DND-41 (cell line): ENCODE results near the gene SLC39A11.

Experiments
- ATAC-seq: fragments of 200-7000 bp; cut with Tn5 transposase; 3 replicates; pipeline ENCODE4 v1.9.1; 2021; ENCODE audit warnings: low read depth; ENCODE audit not compliant: insufficient read depth
- DNase-seq: peaks from one replicate; pipeline ENCODE4 v3.0.0-alpha.2; 2020
- H2AFZ ChIP-seq: 2 replicates; pipeline ENCODE4 v1.6.0; 2012; ENCODE audit warnings: low read depth, low read length
- H3K27ac ChIP-seq: 2 replicates; pipeline ENCODE4 v1.5.1; 2012; ENCODE audit warnings: low read length, inconsistent platforms
- H3K27me3 ChIP-seq: fragments of 200-600 bp; sonication (generic); 2 replicates; pipeline ENCODE4 v1.6.0; 2012; ENCODE audit warnings: low read length, mild to moderate bottlenecking, inconsistent platforms; ENCODE audit not compliant: insufficient read depth, poor library complexity
- H3K36me3 ChIP-seq: 2 replicates; pipeline ENCODE4 v1.5.1; 2012; ENCODE audit warnings: low read length, inconsistent platforms; ENCODE audit not compliant: insufficient read depth
- H3K4me1 ChIP-seq: 2 replicates; pipeline ENCODE4 v1.5.1; 2012; ENCODE audit warnings: mild to moderate bottlenecking, low read length; ENCODE audit not compliant: insufficient read depth
- H3K4me2 ChIP-seq: 2 replicates; pipeline ENCODE4 v1.6.0; 2012; ENCODE audit warnings: mild to moderate bottlenecking, moderate library complexity, low read length, inconsistent platforms; ENCODE audit not compliant: insufficient read depth
- H3K4me3 ChIP-seq, 2 experiments: fragments of 200-600 bp in 1 of 2; shearing (Covaris generic) in 1 of 2; 2 replicates each; pipeline ENCODE4 v1.5.1; 2012 to 2016; ENCODE audit warnings: inconsistent platforms in 2 of 2, low read length in 2 of 2, mild to moderate bottlenecking in 2 of 2, low read depth in 1 of 2, moderate library complexity in 1 of 2
- H3K79me2 ChIP-seq: 2 replicates; pipeline ENCODE4 v1.6.0; 2012; ENCODE audit warnings: low read length, inconsistent platforms; ENCODE audit not compliant: insufficient read depth
- H3K9ac ChIP-seq: 2 replicates; pipeline ENCODE4 v1.6.0; 2012; ENCODE audit warnings: low read depth, mild to moderate bottlenecking, inconsistent platforms, low read length, moderate library complexity
- H3K9me3 ChIP-seq: 2 replicates; pipeline ENCODE4 v1.5.1; 2012; ENCODE audit warnings: low read length, moderate library complexity, mild to moderate bottlenecking, inconsistent platforms; ENCODE audit not compliant: insufficient read depth, severe bottlenecking
- H4K20me1 ChIP-seq: 2 replicates; pipeline ENCODE4 v1.6.0; 2012; ENCODE audit warnings: low read length; ENCODE audit not compliant: insufficient read depth
- EZH2 ChIP-seq: IDR thresholded peaks from 3 replicates; pipeline ENCODE4 v1.6.1; 2012; ENCODE audit warnings: borderline replicate concordance, low read depth, mild to moderate bottlenecking, moderate library complexity, low read length, inconsistent platforms; ENCODE audit not compliant: severe bottlenecking
- TF ChIP-seq, protein P1 (sequence below): IDR thresholded peaks from 2 replicates; pipeline ENCODE4 v1.5.1; 2012; ENCODE audit warnings: borderline replicate concordance, low read length, moderate library complexity, mild to moderate bottlenecking; ENCODE audit not compliant: poor library complexity, severe bottlenecking; ENCODE audit errors: extremely low read depth

The SLC39A11 gene

DNA sequence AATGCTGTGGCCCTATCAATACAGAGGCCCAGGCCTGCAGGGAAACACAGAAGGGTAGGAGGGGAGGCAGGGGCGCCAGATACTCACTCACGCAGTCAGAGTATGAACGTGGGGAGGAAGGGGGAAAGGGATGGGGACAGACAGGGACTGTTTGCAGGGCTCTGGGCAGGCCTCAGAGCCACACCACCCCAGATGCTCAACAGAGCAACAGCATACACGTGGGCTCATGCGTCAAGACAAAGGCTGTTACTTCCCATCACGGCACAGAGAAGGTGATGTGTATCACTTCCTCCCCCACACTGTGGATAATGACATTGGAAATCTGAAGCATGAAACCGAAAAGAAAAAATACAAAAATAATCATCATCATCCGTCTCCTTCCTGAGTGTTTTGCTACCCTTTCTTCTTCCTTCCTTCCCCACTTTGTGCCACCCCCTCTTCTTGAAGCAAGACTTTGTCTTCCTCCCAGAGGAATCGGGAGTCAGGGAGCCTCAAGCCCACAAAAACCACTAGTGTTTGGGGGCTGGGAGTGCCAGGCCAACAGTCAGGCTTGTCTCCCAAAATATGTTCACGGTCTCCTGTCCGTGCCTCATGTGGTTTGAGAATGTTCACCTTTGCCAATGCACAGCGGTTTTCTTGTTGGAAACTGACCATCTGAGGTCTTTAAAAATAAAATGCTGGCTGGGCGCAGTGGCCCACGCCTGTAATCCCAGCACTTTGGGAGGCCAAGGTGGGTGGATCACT lies 20.1 kb downstream of the SLC39A11 start:
- Histone ChIP-seq H2AFZ (no peak overlapping the region), H3K36me3 (peaks cover 11% of the 10 kb centered on the region), H3K4me2 (no peak overlapping the region), H3K79me2 (no peaks in the 10 kb centered on the region), H3K9ac (no peak overlapping the region), H3K9me3 (no peaks in the 10 kb centered on the region), H3K27me3 (no peaks in the 10 kb centered on the region), H3K4me3 (no peak overlapping the region), H3K4me1 (no peaks in the 10 kb centered on the region), H3K27ac (no peak overlapping the region), H4K20me1 (no peaks in the 10 kb centered on the region)
- no peak for TF ChIP-seq EZH2
- TF ChIP-seq, protein P1, sequence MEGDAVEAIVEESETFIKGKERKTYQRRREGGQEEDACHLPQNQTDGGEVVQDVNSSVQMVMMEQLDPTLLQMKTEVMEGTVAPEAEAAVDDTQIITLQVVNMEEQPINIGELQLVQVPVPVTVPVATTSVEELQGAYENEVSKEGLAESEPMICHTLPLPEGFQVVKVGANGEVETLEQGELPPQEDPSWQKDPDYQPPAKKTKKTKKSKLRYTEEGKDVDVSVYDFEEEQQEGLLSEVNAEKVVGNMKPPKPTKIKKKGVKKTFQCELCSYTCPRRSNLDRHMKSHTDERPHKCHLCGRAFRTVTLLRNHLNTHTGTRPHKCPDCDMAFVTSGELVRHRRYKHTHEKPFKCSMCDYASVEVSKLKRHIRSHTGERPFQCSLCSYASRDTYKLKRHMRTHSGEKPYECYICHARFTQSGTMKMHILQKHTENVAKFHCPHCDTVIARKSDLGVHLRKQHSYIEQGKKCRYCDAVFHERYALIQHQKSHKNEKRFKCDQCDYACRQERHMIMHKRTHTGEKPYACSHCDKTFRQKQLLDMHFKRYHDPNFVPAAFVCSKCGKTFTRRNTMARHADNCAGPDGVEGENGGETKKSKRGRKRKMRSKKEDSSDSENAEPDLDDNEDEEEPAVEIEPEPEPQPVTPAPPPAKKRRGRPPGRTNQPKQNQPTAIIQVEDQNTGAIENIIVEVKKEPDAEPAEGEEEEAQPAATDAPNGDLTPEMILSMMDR = no peak
- no peak for DNase-seq
- ATAC-seq = no peak

DNA sequence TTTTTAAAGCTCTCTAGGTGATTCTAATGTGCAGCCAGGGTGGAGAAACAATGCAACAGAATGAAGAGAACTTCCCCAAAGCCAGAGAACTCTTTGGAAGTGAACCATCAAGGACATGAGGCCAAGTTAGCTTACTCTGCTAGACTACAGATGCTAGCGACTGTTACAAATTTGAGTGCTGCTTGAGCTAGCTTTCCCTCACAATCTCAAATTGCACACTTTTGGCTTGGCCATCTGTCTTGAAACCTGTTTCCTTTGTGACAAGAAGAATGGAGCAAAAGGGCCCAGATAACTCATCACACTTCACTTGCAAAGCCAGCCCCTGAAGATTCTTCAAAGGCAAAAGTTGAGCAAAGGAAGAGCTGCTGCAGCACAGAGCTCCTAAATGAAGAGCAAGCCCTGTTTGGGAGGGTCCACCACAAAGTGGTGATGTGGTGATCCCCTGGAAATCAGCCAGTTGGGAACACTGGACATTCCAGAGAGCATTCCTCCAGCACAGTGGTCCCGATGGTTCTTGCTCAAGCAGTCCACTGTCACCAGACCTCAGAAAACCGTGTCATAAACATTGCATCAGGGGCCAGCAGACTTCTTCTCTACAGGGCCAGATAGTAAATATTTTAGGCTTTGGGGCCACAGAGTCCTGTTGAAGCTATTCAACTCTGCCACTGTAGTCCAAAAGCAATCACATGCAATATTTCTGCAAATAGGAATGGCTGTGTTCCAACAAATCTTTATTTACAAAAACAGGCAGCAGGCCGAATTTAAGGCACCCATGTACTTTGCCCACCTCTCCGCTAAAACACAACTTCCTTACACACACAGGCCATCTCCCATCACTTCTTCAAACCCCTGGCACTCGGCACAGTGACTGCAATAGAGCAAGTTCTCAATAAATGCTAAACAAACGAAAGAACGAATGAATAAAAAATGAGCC lies 21.2 kb downstream of the SLC39A11 start:
- Histone ChIP-seq H3K27me3 (no peaks in the 10 kb centered on the region), H2AFZ (no peak overlapping the region), H3K79me2 (no peaks in the 10 kb centered on the region), H3K27ac (no peak overlapping the region), H3K9me3 (no peaks in the 10 kb centered on the region), H3K4me2 (no peak overlapping the region), H3K36me3 (peaks cover 11% of the 10 kb centered on the region), H3K9ac (no peak overlapping the region), H3K4me1 (no peaks in the 10 kb centered on the region), H3K4me3 (no peak overlapping the region), H4K20me1 (no peaks in the 10 kb centered on the region)
- TF ChIP-seq, protein P1 = no peak
- TF ChIP-seq EZH2 = no peak
- DNase-seq (no peak), ATAC-seq (no peak)

DNA sequence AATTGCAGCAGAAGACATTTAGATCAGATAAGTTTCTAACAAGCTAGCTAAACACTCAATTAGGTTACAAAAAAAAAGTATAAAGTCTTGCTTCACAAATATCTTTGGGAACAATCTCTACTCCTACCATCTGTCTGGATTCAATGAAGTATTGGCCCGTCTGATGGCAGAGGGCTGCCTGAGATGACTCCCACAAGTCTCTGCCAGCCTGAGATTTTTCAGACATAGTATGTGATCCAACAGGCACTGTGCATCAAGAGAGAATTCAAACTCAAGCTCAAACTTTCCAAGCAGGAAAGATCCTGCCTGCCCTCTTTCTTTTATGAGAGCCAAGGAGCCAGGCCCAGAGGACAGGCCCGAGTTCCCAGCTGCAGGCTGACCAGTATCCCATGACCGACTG lies 22.6 kb downstream of the SLC39A11 start:
- Histone ChIP-seq H3K4me3 (no peak overlapping the region), H3K9ac (no peak overlapping the region), H3K27ac (no peak overlapping the region), H3K9me3 (no peaks in the 10 kb centered on the region), H3K36me3 (peaks cover 11% of the 10 kb centered on the region), H3K4me1 (no peaks in the 10 kb centered on the region), H4K20me1 (no peaks in the 10 kb centered on the region), H3K79me2 (no peaks in the 10 kb centered on the region), H2AFZ (no peak overlapping the region), H3K27me3 (no peaks in the 10 kb centered on the region), H3K4me2 (no peak overlapping the region)
- ATAC-seq (no peak), DNase-seq (no peak)
- no peak for TF ChIP-seq EZH2

DNA sequence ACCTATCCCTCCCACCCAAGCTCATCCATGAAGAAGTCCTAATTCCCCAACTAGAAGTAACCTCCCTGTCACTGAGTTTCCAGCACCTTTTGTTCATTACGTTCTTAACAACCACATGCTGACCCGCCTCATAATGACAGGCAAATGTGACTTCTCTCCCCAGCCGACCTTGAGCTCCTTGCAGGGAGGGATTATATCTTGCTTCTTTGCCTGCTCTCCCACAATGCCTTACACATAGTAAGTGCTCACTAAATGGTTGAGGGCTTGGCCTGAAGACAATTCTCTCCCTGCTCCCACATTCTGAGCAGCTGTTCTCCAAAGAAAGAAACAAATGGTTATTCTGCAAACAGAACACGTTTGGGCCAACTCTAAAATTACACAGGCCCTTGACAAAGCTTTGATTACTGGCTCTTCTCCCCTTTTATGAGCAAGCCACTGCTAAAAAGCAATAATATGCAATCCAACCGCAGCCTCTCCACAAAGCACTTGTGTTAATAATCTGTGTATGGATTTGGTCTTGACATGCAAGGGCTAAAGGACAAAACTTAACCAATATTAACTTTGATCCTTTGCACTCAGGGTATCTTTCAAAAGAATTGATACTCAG lies 23.2 kb downstream of the SLC39A11 start:
- ATAC-seq = no peak
- H3K4me2 ChIP-seq = no peak overlapping the region
- DNase-seq = no peak
- no peaks in the 10 kb centered on the region for H4K20me1 ChIP-seq
- H3K9me3 ChIP-seq = no peaks in the 10 kb centered on the region
- no peaks in the 10 kb centered on the region for H3K79me2 ChIP-seq
- H3K27me3 ChIP-seq = no peaks in the 10 kb centered on the region
- TF ChIP-seq, protein P1 = no peak
- no peak for TF ChIP-seq EZH2
- H3K27ac ChIP-seq = no peak overlapping the region
- no peak overlapping the region for H3K9ac ChIP-seq
- H2AFZ ChIP-seq = no peak overlapping the region
- peaks cover 11% of the 10 kb centered on the region for H3K36me3 ChIP-seq
- no peak overlapping the region for H3K4me3 ChIP-seq
- H3K4me1 ChIP-seq = peaks cover 4% of the 10 kb centered on the region; the same call in 1 of the 2 replicates
